Fibroblast of the aortic adventitia (primary cell): Measurements from ENCODE around the gene TMEM243. TPM values are rescaled to one million over a fixed set of nuclear protein-coding genes. Genes with fewer than 3 reads are reported as not detected.

ENCODE experiments used
- DNase-seq: peaks from one replicate; pipeline ENCODE4 v3.0.0-alpha.2; 2010; ENCODE audit warnings: low read depth
- H3K4me3 ChIP-seq: 2 replicates; pipeline ENCODE4 v1.5.1; 2011; ENCODE audit warnings: low read depth, mild to moderate bottlenecking, control low read depth, low read length, moderate library complexity
- CTCF ChIP-seq: IDR thresholded peaks from 2 replicates; pipeline ENCODE4 v1.5.1; 2011; ENCODE audit warnings: mild to moderate bottlenecking, low read length, control low read depth, inconsistent platforms; ENCODE audit not compliant: insufficient read depth
- total RNA-seq: library from RNA; depleted of rRNA; stranded (reverse); fragments of >200 nt; gene quantifications from 2 replicates; pipeline ENCODE4 v1.2.3, GENCODE V29; 2012; ENCODE audit warnings: low replicate concordance

Gene TMEM243
- total RNA-seq, 1 donor, result 47.8 TPM

DNA sequence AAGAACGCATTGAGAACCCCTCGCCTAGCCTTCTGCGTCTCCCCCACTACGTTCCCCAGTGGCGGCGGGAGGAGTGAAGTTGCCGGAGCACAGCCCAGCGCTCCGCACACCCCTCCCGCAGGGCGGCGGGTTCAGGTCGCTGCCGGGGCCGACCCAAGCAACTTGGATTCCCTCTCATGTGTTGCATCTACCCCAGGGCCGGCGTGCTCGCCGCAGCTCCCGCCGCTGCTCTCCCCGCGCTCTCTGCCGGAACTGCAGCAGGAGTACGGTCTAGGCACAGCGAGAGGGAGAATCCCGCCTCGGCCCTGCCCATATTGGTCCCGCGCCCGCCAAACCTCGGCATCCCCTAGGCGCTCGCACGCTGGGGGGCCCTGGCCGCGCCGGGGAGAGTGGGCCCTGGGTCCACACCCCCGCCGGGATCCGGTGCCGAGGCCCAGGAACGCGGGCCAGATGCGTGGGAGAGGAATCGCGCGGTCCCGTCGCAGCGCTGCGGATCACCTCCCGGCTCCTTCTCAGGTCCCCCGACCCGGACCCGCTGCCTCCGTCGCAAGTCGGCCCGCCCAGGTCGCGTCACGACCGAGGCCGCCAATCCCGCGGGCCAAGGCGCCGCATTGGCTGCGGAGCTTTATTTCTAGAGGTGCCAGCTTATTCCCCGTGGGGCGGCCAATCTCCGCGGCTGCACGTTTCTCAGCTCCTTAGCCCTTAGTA is 648 bp upstream of the TMEM243 start:
- H3K4me3 ChIP-seq, result peak overlapping the region; percentile 92
- DNase-seq, result peak; percentile 62
- peak; percentile 1 for TF ChIP-seq CTCF

DNA sequence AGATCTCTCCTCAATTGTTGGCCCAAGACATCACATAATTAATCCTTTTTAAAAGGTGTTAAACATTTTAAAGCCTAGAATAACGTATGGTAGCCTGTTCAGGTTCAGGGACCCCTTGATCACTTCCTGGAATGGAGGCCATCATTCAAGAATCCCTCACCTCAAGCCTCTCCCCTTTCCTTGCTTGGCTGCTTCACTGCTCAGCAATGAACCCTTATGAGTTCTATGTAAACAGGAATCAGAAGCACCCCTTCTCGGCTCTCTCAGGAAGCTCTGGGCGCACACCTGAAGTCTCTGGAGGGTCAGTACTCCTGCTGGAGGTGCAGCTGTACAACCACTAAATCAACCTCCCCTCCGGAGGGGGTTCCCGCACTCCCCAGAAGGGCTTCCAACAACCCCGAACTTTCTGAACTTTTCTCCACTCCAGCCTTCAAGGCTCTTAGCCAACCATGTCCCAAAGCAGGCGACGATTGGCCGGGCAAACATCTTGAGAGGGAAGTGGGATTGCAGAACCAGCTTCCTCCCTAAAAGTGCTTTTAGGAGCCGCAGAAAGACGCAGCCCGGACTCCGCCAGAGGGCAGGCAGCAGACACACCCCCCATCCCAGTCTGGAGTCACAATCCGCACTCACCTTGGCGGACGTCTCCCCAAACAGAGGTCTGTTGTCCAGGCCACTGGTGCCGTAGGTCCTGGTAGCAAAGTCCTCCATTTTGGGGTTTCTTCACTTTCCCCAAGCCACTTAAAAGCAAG is 562 bp downstream of the TMEM243 start:
- peak; percentile 28 for TF ChIP-seq CTCF
- peak; percentile 56 for DNase-seq

DNA sequence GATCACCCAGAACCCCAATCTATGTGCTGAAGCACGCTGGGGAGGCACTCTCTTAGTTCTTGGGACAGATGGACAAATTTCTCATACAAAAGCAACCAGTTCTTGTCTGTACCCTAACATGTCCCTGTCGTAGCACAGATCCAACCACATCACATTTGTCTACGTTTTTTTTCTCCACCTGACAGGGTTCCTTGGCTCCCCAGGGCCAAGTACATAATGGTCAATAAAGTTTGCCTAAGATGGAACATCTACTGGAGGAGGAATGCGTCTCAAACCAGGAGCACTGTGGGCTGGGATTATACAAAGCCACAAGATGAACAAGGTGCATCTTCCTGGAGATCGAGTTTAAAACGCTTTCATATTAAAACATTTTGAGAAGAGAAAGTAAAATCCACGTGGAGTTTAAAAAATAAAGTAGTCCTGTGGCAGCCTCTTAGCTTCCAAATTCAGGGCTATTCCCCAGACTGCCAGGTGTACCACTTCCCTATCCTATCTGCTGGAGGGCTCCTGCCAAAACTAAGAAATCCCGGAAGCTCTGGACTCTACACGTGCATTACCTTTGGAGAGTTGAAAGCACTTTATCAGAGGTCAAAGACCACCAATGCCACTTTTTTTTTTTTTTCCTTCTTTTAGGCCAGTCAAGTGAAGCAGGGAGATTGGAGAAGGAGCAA is 1.4 kb downstream of the TMEM243 start:
- DNase-seq, result no peak
- TF ChIP-seq CTCF, result no peak
- H3K4me3 ChIP-seq, result peak overlapping the region; percentile 92

More for the DNA sequence above, 562 bp downstream of the TMEM243 start:
- H3K4me3 ChIP-seq, result peak overlapping the region; percentile 92

DNA sequence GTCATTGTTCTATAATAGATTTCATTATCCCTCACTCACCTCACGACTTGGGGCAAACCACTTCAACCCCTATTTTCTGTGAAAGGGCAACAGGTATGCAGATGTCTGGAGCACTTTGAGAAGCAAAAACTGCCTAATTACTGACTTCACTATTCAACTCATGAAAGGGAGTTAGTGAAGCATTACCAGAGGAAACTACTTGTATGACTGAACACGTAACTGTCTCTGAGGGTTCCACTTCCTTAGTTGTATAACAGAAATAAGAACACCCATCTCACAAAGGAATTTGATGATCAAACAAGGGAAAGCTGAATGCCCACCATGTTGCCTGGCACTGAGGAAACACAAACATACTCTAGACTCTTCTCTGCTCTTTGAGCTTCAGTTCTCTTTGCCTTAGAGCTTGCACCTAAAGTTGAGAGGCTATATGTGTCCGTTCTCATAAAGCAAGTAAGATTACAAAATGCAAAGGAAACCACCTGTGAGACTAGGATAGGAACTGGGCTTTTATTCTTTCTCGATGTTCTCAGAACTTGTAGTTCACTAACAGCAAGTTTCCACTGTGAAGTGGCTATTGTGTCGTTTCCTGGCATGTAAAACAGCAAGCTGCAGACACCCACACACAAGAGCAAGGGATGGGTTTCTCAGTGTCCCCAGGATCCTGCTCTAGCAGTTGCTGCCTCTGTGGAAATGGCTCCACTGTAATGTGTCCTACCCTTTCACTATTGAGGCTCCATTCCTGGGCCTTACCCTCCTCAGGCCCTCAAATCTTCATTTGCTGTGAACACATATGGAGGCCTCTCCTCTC is 2.6 kb downstream of the TMEM243 start:
- DNase-seq, result no peak
- no peak for TF ChIP-seq CTCF
- no peak overlapping the region for H3K4me3 ChIP-seq

- no peak overlapping the region for H3K4me3 ChIP-seq
- DNase-seq, result no peak
- TF ChIP-seq CTCF, result no peak
These were observed 4.5 kb downstream of the TMEM243 start for GRCh38 chr7:87215046-87215445.

- no peak for TF ChIP-seq CTCF
- peak; percentile 11 for DNase-seq
- H3K4me3 ChIP-seq, result no peak overlapping the region
These were observed 5.7 kb downstream of the TMEM243 start for GRCh38 chr7:87213811-87214210.
